Measurements from ENCODE around the gene AP2B1.

- TF ChIP-seq POLR2A (IDR thresholded peaks at IDR 0.05) (no peak), CTCF (IDR thresholded peaks at IDR 0.05) (no peak)
Measured at GRCh38 chr17:35745246-35745645, 158.1 kb downstream of the AP2B1 start.

Measured in heart left ventricle (tissue), 13 donors.